SK-N-MC (cell line): ENCODE data around the gene KIF23.

Source experiments
- EZH2 ChIP-seq: fragments of 200-600 bp; sonication (generic); IDR thresholded peaks from one replicate; pipeline ENCODE4 v1.6.1; 2017; ENCODE audit warnings: antibody characterized with exemption
- FOXP2 ChIP-seq: optimal IDR thresholded peaks from 2 replicates; pipeline ENCODE3; 2011; ENCODE audit warnings: mild to moderate bottlenecking, moderate library complexity; ENCODE audit not compliant: insufficient read depth; ENCODE audit errors: extremely low read length, control extremely low read depth
- POLR2AphosphoS5 ChIP-seq: IDR thresholded peaks from 2 replicates; pipeline ENCODE4 v1.6.1; 2012; ENCODE audit warnings: mild to moderate bottlenecking, low read depth, low read length, borderline replicate concordance

DNA sequence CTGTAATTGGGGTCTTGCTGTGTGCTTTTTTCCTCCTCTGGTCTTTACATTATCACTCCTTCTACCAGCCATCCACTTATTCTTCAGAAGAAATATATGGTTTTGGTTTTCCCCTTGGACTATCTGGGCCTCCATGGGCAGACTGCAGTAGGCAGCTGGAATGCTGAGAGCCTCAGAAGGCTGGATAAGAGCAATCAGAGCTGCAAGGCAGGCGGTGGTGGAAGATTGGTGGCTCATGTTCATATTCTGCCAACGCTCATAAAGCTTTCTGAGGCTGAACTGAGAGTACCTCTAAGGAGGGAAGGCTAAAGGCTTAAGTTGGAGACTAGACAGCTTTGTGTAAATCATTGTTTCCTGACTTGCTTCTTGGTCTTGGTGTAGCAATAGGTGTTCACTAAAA lies 32.8 kb downstream of the KIF23 start:
- TF ChIP-seq POLR2AphosphoS5 (no peak), EZH2 (no peak), FOXP2 (no peak)
